Measurements from ENCODE around the gene SLC9B1. TPM values are rescaled to one million over a fixed set of nuclear protein-coding genes. Genes with fewer than 3 reads are reported as not detected.
"Not testable (repeated sequence)": the region's sequence is repeated elsewhere in the genome, so short reads cannot be mapped to it uniquely, and the experiment has no call there.

SLC9B1 gene
- total RNA-seq, 1 experiment from 2014 or later: 0.77 TPM

DNA sequence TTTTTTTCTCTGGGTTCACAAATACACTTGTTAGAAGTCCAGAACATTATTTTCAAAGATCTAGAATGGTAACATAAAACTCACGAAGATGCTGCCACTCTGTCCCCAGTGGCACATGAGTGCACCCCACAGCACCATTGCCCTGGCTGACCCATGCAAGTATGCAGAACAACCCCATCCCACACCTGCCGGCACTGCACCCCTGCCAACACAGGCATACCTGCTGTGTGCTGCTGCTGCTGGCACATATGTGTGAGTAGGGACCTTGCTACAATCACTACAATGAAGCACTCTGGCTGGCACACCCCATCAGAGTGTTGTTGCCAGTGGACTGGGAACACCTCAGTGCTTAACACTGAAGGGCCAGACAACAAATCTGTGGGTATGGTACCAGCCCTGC is 83.8 kb downstream of the SLC9B1 start:
- no peaks in the 10 kb centered on the region for H3K9me3 Mint-ChIP-seq (ENCODE audit: unreplicated experiment)
- ChIA-PET POLR2A (no interaction called here), CTCF (interaction anchor here (0.6 kb wide), 1 partner anchor 312 kb away, joined by 5 read pairs; no protein-coding TSS in a partner anchor)
- peaks cover 32% of the 10 kb centered on the region for H3K27me3 Mint-ChIP-seq (ENCODE audit: insufficient read depth, unreplicated experiment)
- H3K4me1 Mint-ChIP-seq (ENCODE audit: insufficient read depth, unreplicated experiment): no peaks in the 10 kb centered on the region
- H3K36me3 Mint-ChIP-seq (ENCODE audit: insufficient read depth, unreplicated experiment): no peaks in the 10 kb centered on the region
- no peak for DNase-seq (ENCODE audit: unreplicated experiment)
- no TSS peak for BruUV-seq (replicated peaks)
- no peak overlapping the region for H3K4me3 Mint-ChIP-seq (ENCODE audit: unreplicated experiment)
- intact Hi-C loops (cut with micrococcal nuclease): no loop called here
- no peak overlapping the region for H3K27ac Mint-ChIP-seq (ENCODE audit: low read depth, unreplicated experiment)
- no peak for TF ChIP-seq CTCF (IDR thresholded peaks at IDR 0.05; ENCODE audit: unreplicated experiment)

DNA sequence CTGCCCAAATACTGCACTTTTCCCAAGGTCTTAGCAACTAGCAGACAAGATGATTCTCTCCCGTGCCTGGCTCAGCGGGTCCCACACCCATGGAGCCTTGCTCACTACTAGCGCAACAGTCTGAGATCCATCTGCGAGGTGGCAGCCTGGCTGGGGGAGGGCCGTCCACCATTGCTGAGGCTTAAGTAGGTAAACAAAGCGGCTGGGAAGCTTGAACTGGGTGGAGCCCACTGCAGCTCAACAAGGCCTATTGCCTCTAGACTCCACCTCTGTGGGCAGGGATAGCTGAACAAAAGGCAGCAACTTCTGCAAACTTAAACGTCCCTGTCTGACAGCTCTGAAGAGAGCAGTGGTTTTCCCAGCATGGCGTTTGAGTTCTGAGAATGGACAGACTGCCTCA is 99.8 kb downstream of the SLC9B1 start:
- POLR2A ChIA-PET; BruUV-seq (replicated peaks); H3K4me3 Mint-ChIP-seq (ENCODE audit: unreplicated experiment); CTCF ChIA-PET; DNase-seq (ENCODE audit: unreplicated experiment); H3K27ac Mint-ChIP-seq (ENCODE audit: low read depth, unreplicated experiment); H3K27me3 Mint-ChIP-seq (ENCODE audit: insufficient read depth, unreplicated experiment); H3K4me1 Mint-ChIP-seq (ENCODE audit: insufficient read depth, unreplicated experiment); intact Hi-C loops (cut with micrococcal nuclease); H3K36me3 Mint-ChIP-seq (ENCODE audit: insufficient read depth, unreplicated experiment): not testable (repeated sequence)
- peaks cover 18% of the 10 kb centered on the region for H3K9me3 Mint-ChIP-seq (ENCODE audit: unreplicated experiment)

DNA sequence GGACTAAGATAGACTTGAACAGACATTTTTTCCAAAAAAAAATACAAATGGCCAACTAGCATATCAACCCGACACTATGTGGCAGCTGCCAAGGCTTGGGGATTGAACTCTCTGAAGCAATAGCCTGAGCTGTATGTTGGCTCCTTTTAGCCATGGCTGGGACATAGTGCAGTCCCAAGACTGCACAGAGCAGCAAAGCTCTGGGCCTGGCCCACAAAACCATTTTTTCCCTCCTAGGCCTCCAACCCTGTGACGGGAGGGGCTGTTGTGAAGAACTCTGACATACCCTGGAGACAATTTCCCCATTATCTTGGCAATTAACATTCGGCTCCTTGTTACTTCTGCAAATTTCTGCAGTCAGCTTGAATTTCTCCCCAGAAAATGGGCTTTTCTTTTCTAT is 100.6 kb downstream of the SLC9B1 start:
- Mint-ChIP-seq H3K36me3 (ENCODE audit: insufficient read depth, unreplicated experiment) (no peaks in the 10 kb centered on the region), H3K27me3 (ENCODE audit: insufficient read depth, unreplicated experiment) (no peaks in the 10 kb centered on the region), H3K4me3 (ENCODE audit: unreplicated experiment) (no peak overlapping the region), H3K4me1 (ENCODE audit: insufficient read depth, unreplicated experiment) (no peaks in the 10 kb centered on the region), H3K27ac (ENCODE audit: low read depth, unreplicated experiment) (no peak overlapping the region), H3K9me3 (ENCODE audit: unreplicated experiment) (peaks cover 24% of the 10 kb centered on the region)
- intact Hi-C loops (cut with micrococcal nuclease): no loop called here
- TF ChIP-seq CTCF (IDR thresholded peaks at IDR 0.05; ENCODE audit: unreplicated experiment): no peak
- no TSS peak for BruUV-seq (replicated peaks)
- DNase-seq (ENCODE audit: unreplicated experiment): no peak
- POLR2A ChIA-PET: no interaction called here
- CTCF ChIA-PET: no interaction called here

DNA sequence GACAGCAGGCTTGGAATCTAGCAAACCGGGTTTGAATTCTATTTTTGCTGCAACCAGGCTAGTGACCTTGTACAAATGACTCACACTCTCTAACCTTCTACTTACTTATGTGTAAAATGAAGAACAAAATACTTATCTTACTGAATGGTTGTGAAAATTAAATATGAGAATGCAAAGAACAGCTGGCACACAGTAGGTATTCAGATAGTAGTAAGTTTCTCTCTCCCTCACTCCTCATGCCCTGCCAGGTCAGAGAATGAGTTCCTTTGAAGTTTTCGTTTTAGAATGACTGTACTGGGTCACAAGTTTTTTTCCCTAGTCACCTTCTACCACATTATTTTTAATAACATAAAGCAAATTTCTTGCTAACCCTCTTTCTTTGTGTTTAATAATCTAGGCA is 117.7 kb downstream of the SLC9B1 start:
- H3K4me1 Mint-ChIP-seq (ENCODE audit: insufficient read depth, unreplicated experiment): no peaks in the 10 kb centered on the region
- POLR2A ChIA-PET: no interaction called here
- H3K4me3 Mint-ChIP-seq (ENCODE audit: unreplicated experiment): no peak overlapping the region
- CTCF ChIA-PET: no interaction called here
- H3K27me3 Mint-ChIP-seq (ENCODE audit: insufficient read depth, unreplicated experiment): no peaks in the 10 kb centered on the region
- no peaks in the 10 kb centered on the region for H3K36me3 Mint-ChIP-seq (ENCODE audit: insufficient read depth, unreplicated experiment)
- BruUV-seq (replicated peaks): no TSS peak
- TF ChIP-seq CTCF (IDR thresholded peaks at IDR 0.05; ENCODE audit: unreplicated experiment): no peak
- no peak overlapping the region for H3K27ac Mint-ChIP-seq (ENCODE audit: low read depth, unreplicated experiment)
- intact Hi-C loops (cut with micrococcal nuclease): no loop called here
- DNase-seq (ENCODE audit: unreplicated experiment): no peak
- no peaks in the 10 kb centered on the region for H3K9me3 Mint-ChIP-seq (ENCODE audit: unreplicated experiment)

- H3K36me3 Mint-ChIP-seq (ENCODE audit: insufficient read depth, unreplicated experiment); BruUV-seq (replicated peaks); H3K9me3 Mint-ChIP-seq (ENCODE audit: unreplicated experiment); H3K27ac Mint-ChIP-seq (ENCODE audit: low read depth, unreplicated experiment); DNase-seq (ENCODE audit: unreplicated experiment); intact Hi-C loops (cut with micrococcal nuclease); POLR2A ChIA-PET; H3K27me3 Mint-ChIP-seq (ENCODE audit: insufficient read depth, unreplicated experiment); H3K4me3 Mint-ChIP-seq (ENCODE audit: unreplicated experiment); H3K4me1 Mint-ChIP-seq (ENCODE audit: insufficient read depth, unreplicated experiment); CTCF ChIA-PET: not testable (repeated sequence)
Observed at GRCh38 chr4:102897610-102898009, 121.9 kb downstream of the SLC9B1 start.

DNA sequence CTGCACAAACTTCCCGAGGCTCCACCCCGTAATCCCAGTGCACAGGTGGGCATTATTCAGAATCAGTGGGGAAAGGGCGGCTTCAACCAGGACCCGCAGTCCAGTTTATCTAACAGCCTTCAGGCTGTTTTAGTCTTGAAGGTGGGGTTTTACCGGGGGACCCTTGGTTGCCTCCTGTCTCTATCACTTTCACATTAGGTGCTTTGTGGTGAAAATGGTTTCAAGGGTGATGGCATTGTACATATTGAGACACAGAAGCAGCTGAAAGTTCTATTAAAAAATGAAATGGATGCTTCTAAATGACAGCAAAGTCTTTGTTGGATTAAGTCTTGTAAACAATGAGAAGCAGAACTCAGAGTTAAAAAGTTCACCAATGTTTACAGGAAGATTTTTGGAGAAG is 123.0 kb downstream of the SLC9B1 start:
- H3K4me1 Mint-ChIP-seq (ENCODE audit: insufficient read depth, unreplicated experiment); H3K27ac Mint-ChIP-seq (ENCODE audit: low read depth, unreplicated experiment); H3K4me3 Mint-ChIP-seq (ENCODE audit: unreplicated experiment); DNase-seq (ENCODE audit: unreplicated experiment); H3K27me3 Mint-ChIP-seq (ENCODE audit: insufficient read depth, unreplicated experiment); intact Hi-C loops (cut with micrococcal nuclease); POLR2A ChIA-PET; H3K9me3 Mint-ChIP-seq (ENCODE audit: unreplicated experiment); BruUV-seq (replicated peaks); H3K36me3 Mint-ChIP-seq (ENCODE audit: insufficient read depth, unreplicated experiment): not testable (repeated sequence)
- CTCF ChIA-PET: interaction anchor here (0.6 kb wide), 1 partner anchor 81 kb away, joined by 3 read pairs; no protein-coding TSS in a partner anchor

DNA sequence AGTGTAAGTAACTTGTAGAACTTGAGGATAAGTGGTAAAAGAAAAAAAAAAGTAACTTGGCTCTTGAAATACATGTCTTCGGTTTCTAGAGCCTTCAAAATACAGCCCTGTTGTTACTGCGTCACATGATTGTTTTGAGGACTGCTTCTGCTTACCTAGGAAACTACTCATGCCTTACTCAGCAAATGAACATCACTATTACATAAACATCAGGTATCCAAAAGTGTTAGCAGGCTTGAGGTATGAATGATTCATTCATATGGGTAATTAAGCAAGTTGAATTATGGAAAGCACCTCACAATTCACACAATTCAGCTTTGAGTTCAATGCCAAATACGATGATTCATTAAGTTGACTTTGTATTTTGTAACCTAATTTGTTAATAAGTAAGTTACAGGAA is 129.6 kb downstream of the SLC9B1 start:
- DNase-seq (ENCODE audit: unreplicated experiment): peak; percentile 69

More for the DNA sequence above, 129.6 kb downstream of the SLC9B1 start:
- BruUV-seq (replicated peaks): TSS peak; percentile 10
- CTCF ChIA-PET; H3K27me3 Mint-ChIP-seq (ENCODE audit: insufficient read depth, unreplicated experiment); H3K9me3 Mint-ChIP-seq (ENCODE audit: unreplicated experiment); intact Hi-C loops (cut with micrococcal nuclease); H3K4me3 Mint-ChIP-seq (ENCODE audit: unreplicated experiment); H3K4me1 Mint-ChIP-seq (ENCODE audit: insufficient read depth, unreplicated experiment); H3K36me3 Mint-ChIP-seq (ENCODE audit: insufficient read depth, unreplicated experiment): not testable (repeated sequence)
- POLR2A ChIA-PET: interaction anchor here (0.6 to 1.8 kb wide), 4 partner anchors 17 to 838 kb away, joined by 5 to 9 read pairs (median 6); no protein-coding TSS in a partner anchor
- peak overlapping the region; percentile 39 for H3K27ac Mint-ChIP-seq (ENCODE audit: low read depth, unreplicated experiment)
